GM12878 (cell line): Measurements from ENCODE around the gene MRTFA.

Experiments
- CREB1 ChIP-seq: IDR thresholded peaks from 2 replicates; pipeline ENCODE4 v1.6.1; 2012; ENCODE audit warnings: low read depth, mild to moderate bottlenecking, inconsistent platforms
- CTCF ChIP-seq, 3 experiments: IDR thresholded peaks in 2 of 3; conservative IDR thresholded peaks in 1 of 3; 2 replicates each; pipeline ENCODE4 v1.5.1; 2011; ENCODE audit warnings: low read depth in 3 of 3, low read length in 3 of 3, mild to moderate bottlenecking in 3 of 3, control low read depth in 2 of 3, moderate library complexity in 2 of 3, inconsistent platforms in 1 of 3, mixed read lengths in 1 of 3; ENCODE audit not compliant: control insufficient read depth in 2 of 3, insufficient read depth in 1 of 3; ENCODE audit errors: extremely low read depth in 1 of 3
- EP300 ChIP-seq, 2 experiments: fragments of 150-350 bp in 1 of 2; IDR thresholded peaks; 2 replicates each; pipeline ENCODE4 v1.6.1; 2011 to 2012; ENCODE audit warnings: low read depth in 2 of 2, low read length in 2 of 2, borderline replicate concordance in 1 of 2, improper control_type of control experiment in 1 of 2, inconsistent platforms in 1 of 2; ENCODE audit not compliant: control insufficient read depth in 1 of 2

DNA sequence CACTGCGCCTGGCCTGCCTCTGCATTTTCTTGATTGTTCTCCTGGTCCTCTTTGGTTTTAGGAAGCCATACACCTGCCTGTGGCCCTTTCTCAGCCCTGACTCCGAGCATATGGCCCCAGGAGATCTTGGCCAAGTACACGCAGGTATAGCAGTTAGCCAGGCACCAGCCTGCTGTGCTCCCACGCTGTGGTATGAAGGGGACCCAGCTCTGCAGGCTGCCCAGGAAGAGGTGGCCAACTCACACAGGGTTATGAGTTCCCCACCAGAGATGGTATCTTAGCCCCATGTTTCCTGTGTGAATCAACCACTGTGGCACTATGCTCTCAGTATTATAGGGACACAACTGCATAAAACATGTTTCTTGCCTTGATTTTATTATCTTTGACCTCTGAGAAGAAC, 235.0 kb downstream of the MRTFA start:
- no peak for TF ChIP-seq CREB1
- TF ChIP-seq EP300 (IDR thresholded peaks at IDR 0.05; ENCODE audit: borderline replicate concordance in 1 of 2, control insufficient read depth in 1 of 2, low read depth in 2 of 2, low read length in 2 of 2): no peak
- TF ChIP-seq CTCF (IDR thresholded peaks at IDR 0.05 in 2 of 3, conservative IDR thresholded peaks at IDR 0.05 in 1 of 3; ENCODE audit: control insufficient read depth in 2 of 3, extremely low read depth in 1 of 3, insufficient read depth in 1 of 3, low read depth in 3 of 3, low read length in 3 of 3): no peak
